CD4-positive, alpha-beta T cell treated with Interleukin-21 for 1 hour (primary cell): Measurements from ENCODE around the gene AURKA.

Source experiments
- DNase-seq: peaks from one replicate; pipeline ENCODE4 v3.0.0-alpha.2; 2020

AURKA gene

GRCh38 chr20:56389807-56390206 lies 2.2 kb downstream of the AURKA start:
- DNase-seq, result no peak

- DNase-seq, result no peak
Observed at GRCh38 chr20:56388882-56389281, 3.1 kb downstream of the AURKA start.

- no peak for DNase-seq
Observed at GRCh38 chr20:56386219-56386618, 5.8 kb downstream of the AURKA start.

GRCh38 chr20:56385130-56385529 lies 6.9 kb downstream of the AURKA start:
- DNase-seq, result no peak

GRCh38 chr20:56383334-56383733 lies 8.7 kb downstream of the AURKA start:
- no peak for DNase-seq

- DNase-seq, result no peak
Observed at GRCh38 chr20:56382696-56383095, 9.3 kb downstream of the AURKA start.

- no peak for DNase-seq
Observed at GRCh38 chr20:56381501-56381900, 10.5 kb downstream of the AURKA start.

GRCh38 chr20:56380375-56380774 lies 11.6 kb downstream of the AURKA start:
- DNase-seq, result no peak

- DNase-seq, result no peak
Observed at GRCh38 chr20:56378386-56378785, 13.6 kb downstream of the AURKA start.

GRCh38 chr20:56376331-56376730 lies 15.7 kb downstream of the AURKA start:
- no peak for DNase-seq

GRCh38 chr20:56373942-56374341 lies 18.1 kb downstream of the AURKA start:
- peak; percentile 26 for DNase-seq

- no peak for DNase-seq
Observed at GRCh38 chr20:56372850-56373249, 19.2 kb downstream of the AURKA start.

- no peak for DNase-seq
Observed at GRCh38 chr20:56371977-56372376, 20.0 kb downstream of the AURKA start.

GRCh38 chr20:56369179-56369578 lies 22.8 kb downstream of the AURKA start:
- DNase-seq, result no peak

- DNase-seq, result no peak
Observed at GRCh38 chr20:56368351-56369134, 23.5 kb downstream of the AURKA start.

- DNase-seq, result no peak
Observed at GRCh38 chr20:56363491-56363890, 28.5 kb downstream of the AURKA start.

- no peak for DNase-seq
Observed at GRCh38 chr20:56362833-56363413, 29.1 kb downstream of the AURKA start.

- no peak for DNase-seq
Observed at GRCh38 chr20:56361900-56362299, 30.1 kb downstream of the AURKA start.

- DNase-seq, result no peak
Observed at GRCh38 chr20:56360908-56361205, 31.2 kb downstream of the AURKA start.

- DNase-seq, result no peak
Observed at GRCh38 chr20:56360133-56360907, 31.7 kb downstream of the AURKA start.

- no peak for DNase-seq
Observed at GRCh38 chr20:56359212-56360132, 32.5 kb downstream of the AURKA start.

GRCh38 chr20:56358600-56359211 lies 33.3 kb downstream of the AURKA start, which contains the start of gene FAM210B:
FAM210B (plus strand) TSS chr20:56358974; CDS start chr20:56359006, 32 bp downstream.
- peak; percentile 88 for DNase-seq
